ENCODE data around the gene ARID4B.
A peak's percentile ranks its signal among the peaks of the same experiment; 100 is the strongest.
"Not testable (repeated sequence)": the region's sequence is repeated elsewhere in the genome, so short reads cannot be mapped to it uniquely, and the experiment has no call there.

ARID4B gene

DNA sequence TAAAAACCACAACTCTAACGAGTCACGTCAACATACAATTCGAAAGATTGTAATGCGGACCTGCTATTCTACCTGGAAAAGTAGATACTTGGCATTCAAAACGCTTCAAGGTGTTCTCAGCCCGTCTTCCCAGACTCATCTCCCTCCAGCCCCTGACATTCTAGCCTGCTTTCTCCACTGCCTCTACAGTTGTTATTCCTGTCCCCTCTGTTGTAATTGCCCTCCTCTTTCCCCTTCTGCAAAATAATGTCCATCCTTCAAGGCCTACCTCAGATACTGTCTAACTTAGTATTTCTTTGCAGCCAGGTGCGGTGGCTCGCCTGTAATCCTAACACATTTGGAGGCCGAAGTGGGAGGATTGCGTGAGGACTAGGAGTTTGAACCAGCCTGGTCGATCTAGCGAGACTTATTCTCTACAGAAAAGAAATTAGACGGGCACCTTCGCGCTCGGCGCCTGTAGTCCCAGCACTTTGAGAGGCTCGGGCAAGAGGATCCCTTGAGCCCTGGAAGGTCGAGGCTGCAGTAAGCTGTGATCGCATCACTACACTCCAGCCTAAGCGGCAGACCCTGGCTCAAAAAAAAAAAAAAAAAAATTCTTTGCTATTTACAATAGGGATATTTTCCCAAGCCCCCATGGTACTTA, 166.2 kb downstream of the ARID4B start:
- Histone ChIP-seq H3K27me3 (ENCODE audit: insufficient read depth, low read length, poor library complexity, severe bottlenecking) (no peaks in the 10 kb centered on the region), H2AFZ (ENCODE audit: low read length) (peak overlapping the region; percentile 98), H3K4me3 (ENCODE audit: low read length, poor library complexity, severe bottlenecking) (peak overlapping the region; percentile 88), H3K9me2 (replicated peaks; ENCODE audit: low read depth, low read length) (no peaks in the 10 kb centered on the region), H3K4me1 (ENCODE audit: insufficient read depth, low read length, poor library complexity, severe bottlenecking) (peaks cover 25% of the 10 kb centered on the region), H3K4me2 (ENCODE audit: low read depth, low read length, poor library complexity, severe bottlenecking) (peak overlapping the region; percentile 79), H3K79me2 (ENCODE audit: insufficient read depth, low read length) (peaks cover 47% of the 10 kb centered on the region), H4K20me1 (ENCODE audit: insufficient read depth, low read length, poor library complexity, severe bottlenecking) (no peaks in the 10 kb centered on the region), H3K9ac (ENCODE audit: low read depth, low read length, poor library complexity, severe bottlenecking) (peak overlapping the region; percentile 82), H3K36me3 (ENCODE audit: insufficient read depth, low read length) (no peaks in the 10 kb centered on the region; the same call in 1 of the 2 replicates), H3K9me3 (ENCODE audit: insufficient read depth, low read depth, low read length) (no peaks in the 10 kb centered on the region), H3F3A (ENCODE audit: low read depth) (no peaks in the 10 kb centered on the region)
- TF ChIP-seq, protein P1, sequence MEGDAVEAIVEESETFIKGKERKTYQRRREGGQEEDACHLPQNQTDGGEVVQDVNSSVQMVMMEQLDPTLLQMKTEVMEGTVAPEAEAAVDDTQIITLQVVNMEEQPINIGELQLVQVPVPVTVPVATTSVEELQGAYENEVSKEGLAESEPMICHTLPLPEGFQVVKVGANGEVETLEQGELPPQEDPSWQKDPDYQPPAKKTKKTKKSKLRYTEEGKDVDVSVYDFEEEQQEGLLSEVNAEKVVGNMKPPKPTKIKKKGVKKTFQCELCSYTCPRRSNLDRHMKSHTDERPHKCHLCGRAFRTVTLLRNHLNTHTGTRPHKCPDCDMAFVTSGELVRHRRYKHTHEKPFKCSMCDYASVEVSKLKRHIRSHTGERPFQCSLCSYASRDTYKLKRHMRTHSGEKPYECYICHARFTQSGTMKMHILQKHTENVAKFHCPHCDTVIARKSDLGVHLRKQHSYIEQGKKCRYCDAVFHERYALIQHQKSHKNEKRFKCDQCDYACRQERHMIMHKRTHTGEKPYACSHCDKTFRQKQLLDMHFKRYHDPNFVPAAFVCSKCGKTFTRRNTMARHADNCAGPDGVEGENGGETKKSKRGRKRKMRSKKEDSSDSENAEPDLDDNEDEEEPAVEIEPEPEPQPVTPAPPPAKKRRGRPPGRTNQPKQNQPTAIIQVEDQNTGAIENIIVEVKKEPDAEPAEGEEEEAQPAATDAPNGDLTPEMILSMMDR (conservative IDR thresholded peaks at IDR 0.05; ENCODE audit: low read length), result no peak
- no peak for TF ChIP-seq EZH2phosphoT487 (IDR thresholded peaks at IDR 0.05; ENCODE audit: borderline replicate concordance)

DNA sequence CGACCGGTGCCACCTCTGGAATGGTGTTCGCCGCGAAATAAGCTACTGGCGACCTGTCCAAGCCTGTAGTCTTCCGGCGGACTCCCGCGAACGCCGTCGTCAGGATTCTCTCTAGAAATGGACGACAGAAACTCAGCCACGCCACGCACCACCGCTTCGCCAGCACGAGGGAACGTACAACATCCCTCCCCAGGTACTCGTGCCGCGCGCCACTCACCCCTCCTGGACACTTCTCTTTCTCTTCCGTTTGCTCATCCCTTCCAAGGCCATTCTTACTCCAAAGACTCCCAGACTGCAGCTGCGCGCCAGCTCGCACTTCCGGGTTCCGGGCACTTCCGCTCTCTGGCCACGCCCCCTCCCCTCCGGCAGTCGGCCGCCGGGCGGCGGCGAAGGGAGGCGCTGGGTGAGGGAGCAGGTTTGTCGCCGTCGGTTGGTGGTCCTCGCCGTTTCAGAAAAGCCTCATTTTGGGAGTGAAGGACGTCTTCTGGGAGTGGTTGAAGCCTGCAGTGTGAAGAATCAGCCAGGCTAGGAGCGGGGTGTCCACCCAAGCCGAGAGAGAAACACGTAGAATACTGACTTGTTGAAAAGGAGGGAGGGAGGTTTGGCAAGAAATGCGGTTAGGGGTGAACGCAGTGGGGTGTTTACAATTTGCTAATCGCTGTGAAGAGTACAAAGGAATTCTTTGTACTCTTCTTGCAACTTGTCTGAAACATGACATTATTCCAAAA, 166.9 kb downstream of the ARID4B start, which contains the start of gene RBM34:
Gene RBM34, minus strand, starts transcription at position 294 of the 728 bp plus-strand sequence. Its CDS starts 24 bp downstream, at position 270.
- H2AFZ ChIP-seq (ENCODE audit: low read length), result peak within 1 kb of the TSS; percentile 98
- H4K20me1 ChIP-seq (ENCODE audit: insufficient read depth, low read length, poor library complexity, severe bottlenecking), result no peaks in the 10 kb centered on the region
- peak within 1 kb of the TSS; percentile 79 for H3K4me2 ChIP-seq (ENCODE audit: low read depth, low read length, poor library complexity, severe bottlenecking)
- peaks cover 53% of the 10 kb centered on the region for H3K79me2 ChIP-seq (ENCODE audit: insufficient read depth, low read length)
- H3K27me3 ChIP-seq (ENCODE audit: insufficient read depth, low read length, poor library complexity, severe bottlenecking), result no peaks in the 10 kb centered on the region
- H3K9ac ChIP-seq (ENCODE audit: low read depth, low read length, poor library complexity, severe bottlenecking), result peak within 1 kb of the TSS; percentile 82
- TF ChIP-seq, protein P1 (conservative IDR thresholded peaks at IDR 0.05; ENCODE audit: low read length), result no peak; the same call in 1 of the 2 replicates
- no peak for TF ChIP-seq EZH2phosphoT487 (IDR thresholded peaks at IDR 0.05; ENCODE audit: borderline replicate concordance)
- no peaks in the 10 kb centered on the region for H3K9me3 ChIP-seq (ENCODE audit: insufficient read depth, low read depth, low read length)
- peaks cover 32% of the 10 kb centered on the region for H3K4me1 ChIP-seq (ENCODE audit: insufficient read depth, low read length, poor library complexity, severe bottlenecking)
- H3K9me2 ChIP-seq (replicated peaks; ENCODE audit: low read depth, low read length), result no peaks in the 10 kb centered on the region
- H3K36me3 ChIP-seq (ENCODE audit: insufficient read depth, low read length), result no peaks in the 10 kb centered on the region; the same call in 1 of the 2 replicates
- no peaks in the 10 kb centered on the region for H3F3A ChIP-seq (ENCODE audit: low read depth)
- peak within 1 kb of the TSS; percentile 88 for H3K4me3 ChIP-seq (ENCODE audit: low read length, poor library complexity, severe bottlenecking)

DNA sequence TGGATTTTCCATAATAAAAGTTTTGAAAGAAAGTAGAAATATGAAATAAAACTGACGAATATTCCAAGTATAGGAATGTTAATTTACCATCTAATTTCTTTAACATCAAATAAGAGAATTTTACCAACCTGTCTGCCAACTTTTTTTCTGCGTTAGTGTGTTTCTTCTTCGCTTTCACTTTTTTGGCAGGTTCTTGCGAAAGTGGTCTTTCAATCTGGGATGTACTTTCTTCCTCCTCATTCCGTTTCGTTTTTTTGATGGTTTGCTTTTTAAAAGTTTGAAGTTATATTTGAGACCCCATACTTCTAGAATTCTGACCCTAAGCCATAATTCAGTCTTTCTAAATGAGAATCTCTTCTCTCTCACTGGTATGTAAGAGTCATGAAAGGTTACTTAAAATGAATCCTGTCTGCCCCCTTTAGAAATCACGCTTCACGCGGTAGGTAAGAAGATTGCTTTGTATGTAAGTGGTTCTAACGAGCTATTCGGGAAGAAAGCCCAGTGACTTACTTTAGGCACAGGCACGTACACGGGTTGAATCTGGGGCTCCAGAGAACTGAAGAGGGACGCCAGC, 167.5 kb downstream of the ARID4B start:
- peak overlapping the region; percentile 88 for H3K4me3 ChIP-seq (ENCODE audit: low read length, poor library complexity, severe bottlenecking)

DNA sequence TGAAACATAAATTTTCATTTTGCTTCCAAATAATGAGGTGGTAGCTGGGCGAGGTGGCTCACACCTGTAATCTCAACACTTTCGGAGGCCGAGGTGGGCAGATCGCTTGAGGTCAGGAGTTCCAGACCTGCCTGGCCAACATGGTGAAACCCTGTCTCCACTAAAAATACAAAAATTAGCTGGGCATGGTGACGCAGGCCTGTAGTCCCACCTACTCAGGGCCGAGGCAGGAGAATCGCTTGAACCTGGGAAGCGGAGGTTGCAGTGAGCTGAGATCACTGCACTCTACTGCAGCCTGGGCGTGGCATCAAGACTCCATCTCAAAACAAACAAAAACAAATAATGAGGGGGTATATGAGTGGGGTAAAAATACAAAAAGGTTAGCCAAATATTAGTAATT, 168.0 kb downstream of the ARID4B start:
- H3K9me3 ChIP-seq (ENCODE audit: insufficient read depth, low read depth, low read length); H2AFZ ChIP-seq (ENCODE audit: low read length); H3K36me3 ChIP-seq (ENCODE audit: insufficient read depth, low read length); H3K27me3 ChIP-seq (ENCODE audit: insufficient read depth, low read length, poor library complexity, severe bottlenecking); H3K9me2 ChIP-seq (replicated peaks; ENCODE audit: low read depth, low read length); H3F3A ChIP-seq (ENCODE audit: low read depth); H4K20me1 ChIP-seq (ENCODE audit: insufficient read depth, low read length, poor library complexity, severe bottlenecking): not testable (repeated sequence)
- H3K9ac ChIP-seq (ENCODE audit: low read depth, low read length, poor library complexity, severe bottlenecking), result peak overlapping the region; percentile 82
- peak overlapping the region; percentile 79 for H3K4me2 ChIP-seq (ENCODE audit: low read depth, low read length, poor library complexity, severe bottlenecking)
- peak overlapping the region; percentile 88 for H3K4me3 ChIP-seq (ENCODE audit: low read length, poor library complexity, severe bottlenecking)
- H3K4me1 ChIP-seq (ENCODE audit: insufficient read depth, low read length, poor library complexity, severe bottlenecking), result peaks cover 33% of the 10 kb centered on the region
- H3K79me2 ChIP-seq (ENCODE audit: insufficient read depth, low read length), result peaks cover 56% of the 10 kb centered on the region

More for the DNA sequence above, 167.5 kb downstream of the ARID4B start:
- TF ChIP-seq EZH2phosphoT487 (IDR thresholded peaks at IDR 0.05; ENCODE audit: borderline replicate concordance), result no peak
- TF ChIP-seq, protein P1 (conservative IDR thresholded peaks at IDR 0.05; ENCODE audit: low read length), result no peak; the same call in 1 of the 2 replicates
- Histone ChIP-seq H3K79me2 (ENCODE audit: insufficient read depth, low read length) (peaks cover 56% of the 10 kb centered on the region), H3F3A (ENCODE audit: low read depth) (no peaks in the 10 kb centered on the region), H3K9me3 (ENCODE audit: insufficient read depth, low read depth, low read length) (no peaks in the 10 kb centered on the region), H2AFZ (ENCODE audit: low read length) (peak overlapping the region; percentile 98), H3K4me2 (ENCODE audit: low read depth, low read length, poor library complexity, severe bottlenecking) (peak overlapping the region; percentile 79), H3K4me1 (ENCODE audit: insufficient read depth, low read length, poor library complexity, severe bottlenecking) (peaks cover 33% of the 10 kb centered on the region), H4K20me1 (ENCODE audit: insufficient read depth, low read length, poor library complexity, severe bottlenecking) (no peaks in the 10 kb centered on the region), H3K9me2 (replicated peaks; ENCODE audit: low read depth, low read length) (no peaks in the 10 kb centered on the region), H3K36me3 (ENCODE audit: insufficient read depth, low read length) (no peaks in the 10 kb centered on the region; the same call in 1 of the 2 replicates), H3K27me3 (ENCODE audit: insufficient read depth, low read length, poor library complexity, severe bottlenecking) (no peaks in the 10 kb centered on the region), H3K9ac (ENCODE audit: low read depth, low read length, poor library complexity, severe bottlenecking) (peak overlapping the region; percentile 82)

DNA sequence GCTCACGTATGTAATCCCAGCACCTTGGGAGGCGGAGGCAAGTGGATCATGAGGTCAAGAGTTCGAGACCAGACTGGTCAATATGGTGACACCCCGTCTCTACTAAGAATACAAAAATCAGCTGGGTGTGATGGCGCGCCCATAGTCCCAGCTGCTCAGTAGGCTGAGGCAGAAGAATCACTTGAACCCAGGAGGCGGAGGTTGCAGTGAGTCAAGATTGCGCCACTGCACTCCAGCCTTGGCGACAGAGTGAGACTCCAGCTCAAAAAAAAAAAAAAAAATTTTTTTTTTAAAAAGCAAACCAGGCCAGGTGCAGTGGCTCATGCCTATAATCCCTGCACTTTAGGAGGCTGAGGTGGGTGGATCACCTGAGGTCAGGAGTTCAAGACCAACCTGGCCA, 168.7 kb downstream of the ARID4B start:
- H3F3A ChIP-seq (ENCODE audit: low read depth); H3K9ac ChIP-seq (ENCODE audit: low read depth, low read length, poor library complexity, severe bottlenecking); H3K9me2 ChIP-seq (replicated peaks; ENCODE audit: low read depth, low read length); H4K20me1 ChIP-seq (ENCODE audit: insufficient read depth, low read length, poor library complexity, severe bottlenecking); H3K36me3 ChIP-seq (ENCODE audit: insufficient read depth, low read length); H3K9me3 ChIP-seq (ENCODE audit: insufficient read depth, low read depth, low read length); H3K27me3 ChIP-seq (ENCODE audit: insufficient read depth, low read length, poor library complexity, severe bottlenecking); H2AFZ ChIP-seq (ENCODE audit: low read length): not testable (repeated sequence)
- H3K4me3 ChIP-seq (ENCODE audit: low read length, poor library complexity, severe bottlenecking), result peak overlapping the region; percentile 88
- peaks cover 33% of the 10 kb centered on the region for H3K4me1 ChIP-seq (ENCODE audit: insufficient read depth, low read length, poor library complexity, severe bottlenecking)
- H3K79me2 ChIP-seq (ENCODE audit: insufficient read depth, low read length), result peaks cover 56% of the 10 kb centered on the region
- peak overlapping the region; percentile 79 for H3K4me2 ChIP-seq (ENCODE audit: low read depth, low read length, poor library complexity, severe bottlenecking)

Measured in Loucy (cell line).